ENCODE measurements around the gene TMEM79.

TMEM79 gene

GRCh38 chr1:156263288-156263655 lies 20.9 kb upstream of the TMEM79 start:
- DNase-seq = no peak

- no peak for DNase-seq
Observed at GRCh38 chr1:156266051-156266450, 18.1 kb upstream of the TMEM79 start.

GRCh38 chr1:156268336-156268735 lies 15.8 kb upstream of the TMEM79 start:
- no peak for DNase-seq

- DNase-seq = no peak
Observed at GRCh38 chr1:156270314-156270713, 13.8 kb upstream of the TMEM79 start.

GRCh38 chr1:156276532-156276931 lies 7.6 kb upstream of the TMEM79 start:
- DNase-seq = no peak

GRCh38 chr1:156276966-156277381 lies 7.2 kb upstream of the TMEM79 start:
- DNase-seq = no peak

GRCh38 chr1:156279837-156280236 lies 4.3 kb upstream of the TMEM79 start:
- no peak for DNase-seq

- DNase-seq = peak; percentile 72
Observed at GRCh38 chr1:156281281-156281680, 2.8 kb upstream of the TMEM79 start.

- DNase-seq = peak; percentile 39
Observed at GRCh38 chr1:156281693-156282478, 2.2 kb upstream of the TMEM79 start.

GRCh38 chr1:156282479-156283222 lies 1.5 kb upstream of the TMEM79 start, which contains the start of gene SMG5:
SMG5 (minus strand) TSS chr1:156282825; CDS start chr1:156282680, 145 bp downstream.
- peak; percentile 97 for DNase-seq

GRCh38 chr1:156283521-156283920 lies 604 bp upstream of the TMEM79 start:
- no peak for DNase-seq

GRCh38 chr1:156284757-156285156 lies 632 bp downstream of the TMEM79 start:
- DNase-seq = no peak

- DNase-seq = no peak
Observed at GRCh38 chr1:156285437-156285836, 1.3 kb downstream of the TMEM79 start.

- no peak for DNase-seq
Observed at GRCh38 chr1:156286061-156286460, 1.9 kb downstream of the TMEM79 start.

GRCh38 chr1:156289857-156290256 lies 5.7 kb downstream of the TMEM79 start:
- no peak for DNase-seq

GRCh38 chr1:156291226-156292061 lies 7.3 kb downstream of the TMEM79 start:
- DNase-seq = peak; percentile 26

GRCh38 chr1:156293098-156293434 lies 8.9 kb downstream of the TMEM79 start:
- DNase-seq = no peak

GRCh38 chr1:156293895-156294294 lies 9.8 kb downstream of the TMEM79 start:
- no peak for DNase-seq

GRCh38 chr1:156295391-156295947 lies 11.3 kb downstream of the TMEM79 start, which contains the start of gene GLMP:
GLMP (minus strand) TSS chr1:156295679; CDS start chr1:156295645, 34 bp downstream.
- DNase-seq = peak; percentile 51

GRCh38 chr1:156298852-156299357 lies 14.8 kb downstream of the TMEM79 start, which contains the start of gene VHLL:
VHLL (minus strand) TSS chr1:156299307; CDS start chr1:156299189, 118 bp downstream.
- no peak for DNase-seq

- DNase-seq = no peak
Observed at GRCh38 chr1:156303241-156303640, 19.1 kb downstream of the TMEM79 start.

- DNase-seq = no peak
Observed at GRCh38 chr1:156305215-156305614, 21.1 kb downstream of the TMEM79 start.

- DNase-seq = no peak
Observed at GRCh38 chr1:156308078-156308477, 24.0 kb downstream of the TMEM79 start.
